ENCODE results near the gene OLIG1. TPM values are rescaled to one million over a fixed set of nuclear protein-coding genes. Genes with fewer than 3 reads are reported as not detected.

The OLIG1 gene
- total RNA-seq, 1 donor from 2014 or later, result not detected

DNA sequence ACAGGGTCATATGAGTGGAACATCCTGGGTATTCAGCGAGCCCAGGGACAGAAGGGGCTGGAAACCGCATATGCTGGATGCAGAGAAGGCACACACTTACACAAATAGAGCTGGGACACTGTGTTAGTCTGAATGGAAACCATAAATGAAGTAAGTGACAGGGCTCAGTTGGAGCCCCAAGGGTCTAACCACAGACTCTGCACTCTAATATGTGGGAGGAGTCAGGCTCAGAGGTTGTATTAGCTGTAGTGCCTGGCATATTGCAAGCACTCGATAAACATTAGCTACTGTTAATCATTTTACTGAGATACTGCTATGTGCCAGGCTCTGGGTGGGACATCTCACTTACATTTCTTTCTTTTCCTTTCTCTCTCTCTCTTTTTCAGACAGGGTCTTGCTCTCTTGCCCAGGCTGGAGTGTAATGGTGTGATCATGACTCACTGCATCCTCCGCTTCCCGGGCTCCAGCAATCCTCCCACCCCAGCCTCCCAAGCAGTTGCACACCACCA is 6.5 kb upstream of the OLIG1 start:
- no peak for DNase-seq (ENCODE audit: low read depth)

DNA sequence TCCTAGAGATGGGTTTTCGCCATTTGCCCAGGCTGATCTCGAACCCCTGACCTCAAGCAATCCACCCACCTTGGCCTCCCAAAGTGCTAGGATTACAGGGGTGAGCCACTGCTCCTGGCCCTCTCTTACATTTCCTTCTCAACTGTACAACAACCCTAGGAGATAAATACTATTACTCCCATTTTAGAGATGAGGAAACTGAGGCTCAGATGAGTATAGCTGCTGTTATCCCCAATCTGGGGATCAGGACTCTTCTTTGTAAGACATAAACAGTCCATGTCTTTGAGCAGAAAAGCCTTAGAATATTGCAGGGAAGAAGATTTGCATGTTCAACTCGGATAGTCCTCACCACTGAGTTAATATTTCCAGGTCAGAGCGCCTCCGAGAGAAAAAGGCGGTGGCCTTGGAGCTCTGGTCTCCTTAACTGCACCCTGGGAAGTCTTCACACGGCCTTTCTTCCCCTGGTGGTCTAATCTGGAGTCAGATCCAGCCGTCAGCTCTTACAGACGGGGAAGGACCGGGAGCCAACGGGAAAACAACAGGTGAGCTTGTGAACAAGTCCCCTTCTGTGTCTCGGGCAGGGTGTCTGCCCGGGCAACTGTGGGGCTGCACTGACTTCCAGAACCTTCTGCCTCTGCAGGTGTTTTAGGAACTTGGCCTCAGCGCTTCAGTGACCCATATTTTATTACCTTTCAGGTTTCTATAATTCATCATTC is 5.9 kb upstream of the OLIG1 start:
- DNase-seq (ENCODE audit: low read depth), result no peak

GRCh38 chr21:33064623-33065390 is 5.1 kb upstream of the OLIG1 start:
- DNase-seq (ENCODE audit: low read depth), result no peak

GRCh38 chr21:33067043-33067442 is 2.9 kb upstream of the OLIG1 start:
- peak; percentile 88 for DNase-seq (ENCODE audit: low read depth)

DNA sequence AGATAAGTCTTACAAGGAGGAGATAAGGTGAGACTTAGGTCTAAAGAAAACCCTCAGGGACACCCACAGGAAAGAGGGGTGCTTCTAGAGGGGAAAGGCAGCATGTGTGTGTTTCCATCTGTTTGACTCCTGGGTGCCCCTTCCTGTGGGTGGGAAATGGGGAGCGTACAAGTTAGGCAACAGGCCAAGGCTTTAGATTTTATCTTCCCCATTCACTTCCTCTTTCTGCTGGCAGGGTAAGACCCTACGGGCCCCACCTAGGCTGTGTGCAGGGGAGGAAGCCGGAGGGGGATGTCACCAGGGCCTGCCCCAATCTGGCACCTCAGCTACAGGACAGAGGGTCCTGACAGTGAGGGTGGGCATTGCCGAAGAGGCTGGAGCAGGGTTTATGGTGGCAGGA is 2.5 kb upstream of the OLIG1 start:
- no peak for DNase-seq (ENCODE audit: low read depth)

DNA sequence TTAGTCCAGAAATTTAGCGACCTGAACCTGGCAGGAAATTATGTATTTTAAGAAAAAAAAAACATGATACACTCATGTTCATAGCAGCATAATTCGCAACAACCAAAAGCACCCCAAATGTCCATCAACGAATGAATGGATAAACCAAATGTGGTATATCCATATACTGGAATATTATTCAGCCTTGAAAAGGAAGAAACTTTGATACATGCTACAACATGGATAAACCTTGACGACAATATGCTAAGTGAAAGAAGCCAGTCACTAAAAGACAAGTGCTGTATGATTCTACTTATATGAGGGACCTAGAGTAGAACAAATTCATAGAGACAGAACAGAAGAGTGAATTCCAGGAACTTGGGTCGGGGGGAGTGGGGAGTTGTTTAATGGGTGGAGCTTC is 698 bp upstream of the OLIG1 start:
- no peak for DNase-seq (ENCODE audit: low read depth)

DNA sequence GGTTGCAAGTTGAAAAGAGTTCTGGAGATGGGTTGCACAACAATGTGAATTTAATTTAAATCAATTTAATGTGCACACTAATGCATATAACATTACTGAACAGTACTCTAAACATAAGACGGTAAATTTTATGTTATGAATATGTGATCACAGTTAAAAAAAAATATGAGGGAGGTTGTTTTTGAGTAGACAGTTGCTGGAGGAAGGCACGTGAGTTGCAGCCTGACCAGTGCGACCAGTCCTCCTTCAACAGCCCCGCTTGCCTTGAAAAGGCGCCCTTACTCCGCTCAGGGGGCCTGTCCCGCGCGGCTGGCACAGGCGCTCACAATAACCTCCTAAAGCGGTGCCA is 322 bp upstream of the OLIG1 start:
- DNase-seq (ENCODE audit: low read depth), result no peak

DNA sequence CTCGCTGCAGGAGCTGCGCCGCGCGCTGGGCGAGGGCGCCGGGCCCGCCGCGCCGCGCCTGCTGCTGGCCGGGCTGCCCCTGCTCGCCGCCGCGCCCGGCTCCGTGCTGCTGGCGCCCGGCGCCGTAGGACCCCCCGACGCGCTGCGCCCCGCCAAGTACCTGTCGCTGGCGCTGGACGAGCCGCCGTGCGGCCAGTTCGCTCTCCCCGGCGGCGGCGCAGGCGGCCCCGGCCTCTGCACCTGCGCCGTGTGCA is 730 bp downstream of the OLIG1 start:
- DNase-seq (ENCODE audit: low read depth), result no peak

DNA sequence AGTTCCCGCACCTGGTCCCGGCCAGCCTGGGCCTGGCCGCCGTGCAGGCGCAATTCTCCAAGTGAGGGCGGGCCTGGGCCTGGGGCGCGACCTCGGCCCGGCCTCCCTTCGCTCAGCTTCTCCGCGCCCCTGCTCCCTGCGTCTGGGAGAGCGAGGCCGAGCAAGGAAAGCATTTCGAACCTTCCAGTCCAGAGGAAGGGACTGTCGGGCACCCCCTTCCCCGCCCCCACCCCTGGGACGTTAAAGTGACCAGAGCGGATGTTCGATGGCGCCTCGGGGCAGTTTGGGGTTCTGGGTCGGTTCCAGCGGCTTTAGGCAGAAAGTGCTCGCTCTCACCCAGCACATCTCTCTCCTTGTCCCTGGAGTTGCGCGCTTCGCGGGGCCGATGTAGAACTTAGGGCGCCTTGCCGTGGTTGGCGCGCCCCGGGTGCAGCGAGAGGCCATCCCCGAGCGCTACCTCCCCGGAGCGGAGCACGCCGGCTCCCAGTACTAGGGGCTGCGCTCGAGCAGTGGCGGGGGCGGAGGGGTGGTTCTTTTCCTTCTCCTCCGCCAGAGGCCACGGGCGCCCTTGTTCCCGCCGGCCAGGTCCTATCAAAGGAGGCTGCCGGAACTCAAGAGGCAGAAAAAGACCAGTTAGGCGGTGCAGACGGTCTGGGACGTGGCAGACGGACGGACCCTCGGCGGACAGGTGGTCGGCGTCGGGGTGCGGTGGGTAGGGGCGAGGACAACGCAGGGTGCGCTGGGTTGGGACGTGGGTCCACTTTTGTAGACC is 1.2 kb downstream of the OLIG1 start:
- DNase-seq (ENCODE audit: low read depth), result no peak

DNA sequence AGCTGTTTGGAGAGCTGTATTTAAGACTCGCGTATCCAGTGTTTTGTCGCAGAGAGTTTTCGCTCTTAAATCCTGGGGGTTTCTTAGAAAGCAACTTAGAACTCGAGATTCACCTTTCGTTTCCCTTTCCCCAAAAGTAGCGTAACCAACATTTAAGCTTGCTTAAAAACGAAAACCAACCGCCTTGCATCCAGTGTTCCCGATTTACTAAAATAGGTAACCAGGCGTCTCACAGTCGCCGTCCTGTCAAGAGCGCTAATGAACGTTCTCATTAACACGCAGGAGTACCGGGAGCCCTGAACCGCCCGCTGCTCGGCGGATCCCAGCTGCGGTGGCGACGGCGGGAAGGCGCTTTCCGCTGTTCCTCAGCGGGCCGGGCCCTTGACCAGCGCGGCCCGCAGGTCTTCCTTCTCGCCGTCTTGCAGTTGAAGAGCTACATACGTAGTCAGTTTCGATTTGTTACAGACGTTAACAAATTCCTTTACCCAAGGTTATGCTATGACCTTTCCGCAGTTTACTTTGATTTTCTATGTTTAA is 1.9 kb downstream of the OLIG1 start:
- no peak for DNase-seq (ENCODE audit: low read depth)

- no peak for DNase-seq (ENCODE audit: low read depth)
These were observed 3.7 kb downstream of the OLIG1 start for GRCh38 chr21:33073636-33074035.

- DNase-seq (ENCODE audit: low read depth), result no peak
These were observed 5.2 kb downstream of the OLIG1 start for GRCh38 chr21:33075128-33075527.

DNA sequence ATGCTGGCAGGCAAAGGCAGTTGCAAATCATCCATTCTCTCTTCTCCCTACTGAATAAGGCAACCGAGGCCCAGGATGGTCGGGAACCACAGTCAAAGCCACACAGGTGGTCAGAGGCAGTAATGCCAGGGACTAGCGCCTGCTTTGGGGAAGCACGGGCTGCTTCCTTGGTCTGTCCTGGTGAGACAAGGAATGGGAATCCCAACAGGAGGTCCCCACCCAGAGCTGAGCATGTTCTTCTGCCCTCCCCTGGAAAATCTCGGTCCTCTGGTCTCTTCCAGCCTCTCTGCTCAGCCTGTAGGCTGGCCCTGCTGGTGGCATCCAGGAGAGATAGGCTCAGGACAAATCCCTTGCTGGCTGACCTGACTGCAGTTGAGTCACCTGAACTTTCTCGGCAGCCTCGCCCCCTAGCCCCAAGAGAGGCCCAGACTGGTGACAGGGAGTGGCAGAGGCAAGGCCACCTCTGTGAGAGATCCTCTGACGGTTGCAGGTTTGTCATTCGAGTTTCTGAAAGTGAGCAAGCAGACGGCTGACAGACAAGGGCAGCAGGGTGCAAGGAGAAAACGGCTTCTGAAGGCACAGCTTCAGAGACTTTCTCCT is 5.8 kb downstream of the OLIG1 start:
- no peak for DNase-seq (ENCODE audit: low read depth)

GRCh38 chr21:33076600-33077329 is 6.8 kb downstream of the OLIG1 start:
- no peak for DNase-seq (ENCODE audit: low read depth)

GRCh38 chr21:33078907-33079582 is 9.1 kb downstream of the OLIG1 start:
- peak; percentile 97 for DNase-seq (ENCODE audit: low read depth)

DNA sequence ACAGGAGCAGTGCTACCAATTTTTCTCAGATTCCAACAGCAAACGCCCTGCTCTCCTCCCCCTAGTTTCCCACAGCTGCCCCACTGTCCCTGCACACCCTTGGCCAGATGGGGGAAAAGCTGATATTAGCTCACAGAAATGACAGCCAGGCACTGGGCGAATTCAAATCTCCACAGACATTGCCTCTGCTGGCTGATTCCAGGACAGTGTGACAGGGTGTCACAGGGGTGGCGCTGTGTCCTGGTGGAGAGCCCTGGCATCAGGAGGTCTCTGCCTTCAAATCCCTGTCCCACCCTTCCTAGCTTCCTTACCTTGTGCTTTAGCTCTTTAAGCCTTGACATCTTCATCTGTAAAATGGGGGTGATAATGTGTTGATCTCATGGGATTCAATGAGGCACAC is 10.4 kb downstream of the OLIG1 start:
- DNase-seq (ENCODE audit: low read depth), result peak; percentile 44

DNA sequence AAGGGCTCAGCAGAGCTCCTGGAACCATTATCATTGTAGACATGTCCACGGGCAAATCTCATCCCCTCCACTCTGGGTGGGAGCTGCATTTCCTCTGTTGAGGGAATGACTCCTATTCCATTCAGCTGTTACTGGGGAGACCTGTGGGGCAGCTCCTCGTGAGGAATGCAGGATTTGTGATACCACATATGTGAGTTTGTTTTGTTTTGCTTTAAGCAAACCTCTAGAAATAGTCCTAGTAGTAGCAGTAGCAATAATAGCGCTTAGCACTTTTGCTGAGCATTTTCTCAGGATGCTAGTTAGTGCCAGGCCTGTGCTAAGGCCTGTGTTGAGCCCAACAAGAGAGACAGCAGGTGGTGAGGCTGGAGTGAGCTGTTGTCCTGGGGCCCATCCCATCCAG is 10.8 kb downstream of the OLIG1 start:
- DNase-seq (ENCODE audit: low read depth), result peak; percentile 55

DNA sequence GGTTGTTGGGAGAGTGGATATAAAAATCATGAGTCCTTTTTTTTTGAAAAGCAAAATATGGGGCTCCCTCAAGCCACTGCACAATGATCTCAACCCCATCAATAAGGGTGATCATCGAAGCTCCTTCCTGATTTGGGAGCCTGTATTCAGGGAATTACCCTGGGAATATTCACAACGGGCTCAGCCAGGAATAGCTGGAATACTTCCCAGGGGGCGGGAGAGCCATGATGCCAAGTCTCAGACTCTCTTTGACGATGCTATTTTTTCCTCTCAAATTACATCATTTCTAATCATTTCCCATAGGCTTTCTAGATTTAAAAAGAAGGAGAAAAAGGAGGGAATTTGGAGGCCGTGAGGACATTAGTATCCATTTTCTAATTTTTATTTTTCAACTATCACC is 18.4 kb downstream of the OLIG1 start:
- DNase-seq (ENCODE audit: low read depth), result peak; percentile 32

DNA sequence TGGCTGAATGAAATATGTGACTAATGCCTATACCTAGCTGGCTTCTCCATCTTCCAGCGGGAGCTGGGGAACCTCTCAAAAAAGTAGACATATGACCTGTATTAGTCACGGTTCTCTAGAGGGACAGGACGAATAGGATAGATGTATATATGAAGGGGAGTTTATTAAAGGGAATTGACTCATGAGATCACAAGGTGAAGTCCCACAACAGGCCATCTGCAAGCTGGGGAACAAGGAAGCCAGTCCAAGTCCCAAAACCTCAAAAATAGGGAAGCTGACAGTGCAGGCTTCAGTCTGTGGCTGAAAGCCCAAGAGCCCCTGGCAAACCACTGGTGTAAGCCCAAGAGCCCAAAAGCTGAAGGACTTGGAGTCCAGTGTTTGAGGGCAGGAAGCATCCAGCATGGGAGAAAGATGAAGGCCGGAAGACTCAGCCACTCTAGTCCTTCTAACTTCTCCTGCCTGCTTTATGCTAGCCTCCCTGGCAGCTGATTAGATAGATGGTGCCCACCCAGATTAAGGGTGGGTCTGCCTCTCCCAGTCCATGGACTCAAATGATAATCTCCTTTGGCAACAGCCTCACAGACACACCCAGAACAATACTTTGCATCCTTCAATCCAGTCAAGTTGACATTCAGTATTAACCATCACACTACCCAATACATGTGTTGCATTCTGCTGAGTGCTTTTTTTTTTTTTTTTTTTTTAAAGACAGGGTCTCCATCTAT is 19.6 kb downstream of the OLIG1 start:
- DNase-seq (ENCODE audit: low read depth), result peak; percentile 53

DNA sequence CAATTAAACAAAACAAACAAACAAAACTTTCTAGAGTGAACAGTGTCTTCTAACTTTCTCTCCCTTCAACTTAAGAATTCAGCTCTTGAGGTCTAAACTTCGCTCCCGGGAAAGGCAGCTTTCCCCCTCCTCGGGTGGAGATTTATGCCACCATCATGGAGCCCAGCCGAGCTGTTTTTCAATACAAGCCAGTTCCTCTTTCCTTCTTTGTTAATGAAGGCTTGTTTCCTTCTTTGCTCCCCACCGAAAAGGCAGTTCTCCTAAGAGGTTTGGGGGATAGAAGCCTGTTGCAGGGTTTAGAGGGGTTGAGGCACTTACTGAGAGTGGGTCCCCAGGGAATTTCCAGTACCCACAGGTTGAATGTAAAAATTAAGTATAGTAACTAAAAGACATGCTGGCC is 26.5 kb downstream of the OLIG1 start:
- DNase-seq (ENCODE audit: low read depth), result no peak
